Activated CD4-positive, alpha-beta memory T cell treated with anti-CD3 and anti-CD28 coated beads, Interleukin-2, amount 10 ng/mL, durations not matched to agents 7 days and 5 days (primary cell): ENCODE results near the gene PTPN4. TPM values are rescaled to one million over a fixed set of nuclear protein-coding genes. Genes with fewer than 3 reads are reported as not detected.
A peak's percentile ranks its signal among the peaks of the same experiment; 100 is the strongest.

Experiments
- CTCF ChIA-PET: fragments of 350-600 bp; sonication (Branson Sonifier 250); formaldehyde crosslinking; loops from one replicate; lab custom pipeline; 2021; ENCODE audit warnings: antibody characterized with exemption, inconsistent platforms; lab: Charles Lee
- POLR2A ChIA-PET: fragments of 350-600 bp; sonication (Branson Sonifier 250); formaldehyde crosslinking; loops from one replicate; lab custom pipeline; 2021; ENCODE audit warnings: antibody characterized with exemption; lab: Charles Lee
- DNase-seq: peaks from one replicate; pipeline ENCODE4 v3.0.0-alpha.2; 2020
- H3K27ac Mint-ChIP-seq: one replicate; pipeline ENCODE4 v1.8.0; 2021; ENCODE audit warnings: mild to moderate bottlenecking, mixed read lengths
- H3K27me3 Mint-ChIP-seq: one replicate; pipeline ENCODE4 v1.8.0; 2021; ENCODE audit warnings: mixed read lengths
- H3K36me3 Mint-ChIP-seq: one replicate; pipeline ENCODE4 v1.8.0; 2021; ENCODE audit warnings: low read depth, mixed read lengths
- H3K4me1 Mint-ChIP-seq: one replicate; pipeline ENCODE4 v1.8.0; 2021; ENCODE audit warnings: mixed read lengths
- H3K4me3 Mint-ChIP-seq: one replicate; pipeline ENCODE4 v1.8.0; 2021; ENCODE audit warnings: mild to moderate bottlenecking, mixed read lengths
- H3K9me3 Mint-ChIP-seq: one replicate; pipeline ENCODE4 v1.8.0; 2021; ENCODE audit warnings: mixed read lengths
- total RNA-seq, 2 experiments: library from RNA; stranded (reverse); gene quantifications; one replicate each; pipeline ENCODE4 v1.2.3, GENCODE V29; 2021

Gene PTPN4
- total RNA-seq, 2 experiments from 2014 or later: 78.7 to 84.5 TPM

- peaks cover 15% of the 10 kb centered on the region for H3K4me1 Mint-ChIP-seq
- H3K36me3 Mint-ChIP-seq: peaks cover 21% of the 10 kb centered on the region
- ChIA-PET CTCF (interaction anchor here (1.1 to 2.0 kb wide), 5 partner anchors 9 to 349 kb away, joined by 3 to 5 read pairs (median 3); no protein-coding TSS in a partner anchor), POLR2A (interaction anchor here (1.0 kb wide), 1 partner anchor 487 kb away, joined by 3 read pairs; no protein-coding TSS in a partner anchor)
- no peaks in the 10 kb centered on the region for H3K27me3 Mint-ChIP-seq
- DNase-seq: peak; percentile 18
- H3K4me3 Mint-ChIP-seq: no peak overlapping the region
- H3K27ac Mint-ChIP-seq: no peak overlapping the region
- H3K9me3 Mint-ChIP-seq: peaks cover 17% of the 10 kb centered on the region
These were observed 68.3 kb downstream of the PTPN4 start for GRCh38 chr2:119827866-119828507.

GRCh38 chr2:119836455-119837142 lies 76.9 kb downstream of the PTPN4 start:
- Mint-ChIP-seq H3K9me3 (peaks cover 1% of the 10 kb centered on the region), H3K4me1 (peaks cover 3% of the 10 kb centered on the region), H3K27me3 (no peaks in the 10 kb centered on the region), H3K36me3 (peaks cover 4% of the 10 kb centered on the region), H3K27ac (no peak overlapping the region), H3K4me3 (no peak overlapping the region)
- ChIA-PET POLR2A (no interaction called here), CTCF (no interaction called here)
- DNase-seq: no peak

- Mint-ChIP-seq H3K4me1 (peaks cover 3% of the 10 kb centered on the region), H3K4me3 (no peak overlapping the region), H3K9me3 (no peaks in the 10 kb centered on the region), H3K36me3 (peaks cover 3% of the 10 kb centered on the region), H3K27me3 (no peaks in the 10 kb centered on the region), H3K27ac (no peak overlapping the region)
- POLR2A ChIA-PET: no interaction called here
- CTCF ChIA-PET: interaction anchor here (1.0 kb wide), 1 partner anchor 10 kb away, joined by 5 read pairs; no protein-coding TSS in a partner anchor
- DNase-seq: no peak
These were observed 77.6 kb downstream of the PTPN4 start for GRCh38 chr2:119837350-119837749.

- no peak for DNase-seq
- POLR2A ChIA-PET: no interaction called here
- peaks cover 3% of the 10 kb centered on the region for H3K9me3 Mint-ChIP-seq
- H3K27me3 Mint-ChIP-seq: no peaks in the 10 kb centered on the region
- CTCF ChIA-PET: interaction anchor here (1.0 kb wide), 1 partner anchor 11 kb away, joined by 5 read pairs; no protein-coding TSS in a partner anchor
- no peak overlapping the region for H3K27ac Mint-ChIP-seq
- no peak overlapping the region for H3K4me3 Mint-ChIP-seq
- peaks cover 6% of the 10 kb centered on the region for H3K36me3 Mint-ChIP-seq
- H3K4me1 Mint-ChIP-seq: peaks cover 6% of the 10 kb centered on the region
These were observed 78.0 kb downstream of the PTPN4 start for GRCh38 chr2:119837759-119838158.

GRCh38 chr2:119838179-119838578 lies 78.5 kb downstream of the PTPN4 start:
- H3K27me3 Mint-ChIP-seq: no peaks in the 10 kb centered on the region
- peaks cover 3% of the 10 kb centered on the region for H3K9me3 Mint-ChIP-seq
- no peak overlapping the region for H3K27ac Mint-ChIP-seq
- CTCF ChIA-PET: no interaction called here
- H3K36me3 Mint-ChIP-seq: peaks cover 6% of the 10 kb centered on the region
- POLR2A ChIA-PET: no interaction called here
- H3K4me3 Mint-ChIP-seq: no peak overlapping the region
- no peak for DNase-seq
- peaks cover 6% of the 10 kb centered on the region for H3K4me1 Mint-ChIP-seq

- ChIA-PET CTCF (no interaction called here), POLR2A (no interaction called here)
- DNase-seq: no peak
- Mint-ChIP-seq H3K9me3 (peaks cover 3% of the 10 kb centered on the region), H3K4me1 (peaks cover 6% of the 10 kb centered on the region), H3K27ac (no peak overlapping the region), H3K4me3 (no peak overlapping the region), H3K36me3 (peaks cover 6% of the 10 kb centered on the region), H3K27me3 (no peaks in the 10 kb centered on the region)
These were observed 81.8 kb downstream of the PTPN4 start for GRCh38 chr2:119841550-119841949.

GRCh38 chr2:119846021-119846420 lies 86.3 kb downstream of the PTPN4 start:
- Mint-ChIP-seq H3K27me3 (no peaks in the 10 kb centered on the region), H3K27ac (no peak overlapping the region), H3K4me3 (no peak overlapping the region), H3K4me1 (peaks cover 5% of the 10 kb centered on the region), H3K36me3 (peaks cover 23% of the 10 kb centered on the region), H3K9me3 (peaks cover 18% of the 10 kb centered on the region)
- CTCF ChIA-PET: no interaction called here
- no peak for DNase-seq
- POLR2A ChIA-PET: no interaction called here

- H3K36me3 Mint-ChIP-seq: peaks cover 47% of the 10 kb centered on the region
These were observed 90.3 kb downstream of the PTPN4 start for GRCh38 chr2:119849838-119850565.

GRCh38 chr2:119852214-119852613 lies 92.5 kb downstream of the PTPN4 start:
- no peak overlapping the region for H3K4me3 Mint-ChIP-seq
- H3K36me3 Mint-ChIP-seq: peaks cover 47% of the 10 kb centered on the region
- POLR2A ChIA-PET: no interaction called here

More at GRCh38 chr2:119849838-119850565, 90.3 kb downstream of the PTPN4 start:
- H3K27ac Mint-ChIP-seq: no peak overlapping the region
- no peaks in the 10 kb centered on the region for H3K27me3 Mint-ChIP-seq
- H3K4me1 Mint-ChIP-seq: peaks cover 2% of the 10 kb centered on the region
- H3K4me3 Mint-ChIP-seq: no peak overlapping the region
- no peak for DNase-seq
- POLR2A ChIA-PET: no interaction called here
- CTCF ChIA-PET: no interaction called here
- H3K9me3 Mint-ChIP-seq: peaks cover 45% of the 10 kb centered on the region

GRCh38 chr2:119853777-119854399 lies 94.2 kb downstream of the PTPN4 start:
- H3K27me3 Mint-ChIP-seq: no peaks in the 10 kb centered on the region
- no peak overlapping the region for H3K27ac Mint-ChIP-seq
- peaks cover 45% of the 10 kb centered on the region for H3K36me3 Mint-ChIP-seq
- ChIA-PET POLR2A (no interaction called here), CTCF (no interaction called here)
- peaks cover 8% of the 10 kb centered on the region for H3K4me1 Mint-ChIP-seq
- no peak for DNase-seq
- H3K9me3 Mint-ChIP-seq: peaks cover 45% of the 10 kb centered on the region
- H3K4me3 Mint-ChIP-seq: no peak overlapping the region

More at GRCh38 chr2:119852214-119852613, 92.5 kb downstream of the PTPN4 start:
- CTCF ChIA-PET: no interaction called here
- DNase-seq: no peak
- Mint-ChIP-seq H3K4me1 (peaks cover 7% of the 10 kb centered on the region), H3K27ac (no peak overlapping the region), H3K27me3 (no peaks in the 10 kb centered on the region), H3K9me3 (peaks cover 45% of the 10 kb centered on the region)

GRCh38 chr2:119856469-119856901 lies 96.8 kb downstream of the PTPN4 start:
- Mint-ChIP-seq H3K27me3 (no peaks in the 10 kb centered on the region), H3K36me3 (peaks cover 33% of the 10 kb centered on the region)

GRCh38 chr2:119857742-119858141 lies 98.0 kb downstream of the PTPN4 start:
- no peak overlapping the region for H3K27ac Mint-ChIP-seq
- peaks cover 21% of the 10 kb centered on the region for H3K36me3 Mint-ChIP-seq
- H3K4me3 Mint-ChIP-seq: no peak overlapping the region
- no peaks in the 10 kb centered on the region for H3K27me3 Mint-ChIP-seq
- DNase-seq: no peak
- peaks cover 17% of the 10 kb centered on the region for H3K9me3 Mint-ChIP-seq
- ChIA-PET CTCF (no interaction called here), POLR2A (no interaction called here)
- H3K4me1 Mint-ChIP-seq: peaks cover 23% of the 10 kb centered on the region

More at GRCh38 chr2:119856469-119856901, 96.8 kb downstream of the PTPN4 start:
- Mint-ChIP-seq H3K4me1 (peaks cover 14% of the 10 kb centered on the region), H3K9me3 (peaks cover 30% of the 10 kb centered on the region), H3K27ac (no peak overlapping the region), H3K4me3 (no peak overlapping the region)
- DNase-seq: no peak
- CTCF ChIA-PET: no interaction called here
- POLR2A ChIA-PET: no interaction called here
